ENCODE results near the gene ERP27. TPM values are rescaled to one million over a fixed set of nuclear protein-coding genes. Genes with fewer than 3 reads are reported as not detected.

The ERP27 gene
- total RNA-seq, 4 donors from 2014 or later = 0.33 to 1.0 (median 0.58) TPM; not detected in 1

- no peak for DNase-seq (ENCODE audit: extremely low spot score)
- Histone ChIP-seq H3K4me1 (peaks cover 0 to 9% (median 6%) of the 10 kb centered on the region in 4 donors), H3K4me3 (no peak overlapping the region), H3K27ac (replicated peaks in 1 of 4) (no peak overlapping the region), H3K27me3 (no peaks in the 10 kb centered on the region), H3K36me3 (no peaks in the 10 kb centered on the region), H3K9me3 (no peaks in the 10 kb centered on the region)
- no peak for TF ChIP-seq CTCF (IDR thresholded peaks at IDR 0.05)
- TF ChIP-seq POLR2A (IDR thresholded peaks at IDR 0.05; ENCODE audit: low read depth) = no peak
- no peak for TF ChIP-seq EP300 (IDR thresholded peaks at IDR 0.05)
- intact Hi-C loops (cut with DNase I) = no loop called here
- whole genome bisulfite sequencing = 91% methylated on average over 2 of the region's 2 CpGs
Observed at GRCh38 chr12:14965221-14965620, 26.9 kb upstream of the ERP27 start.

DNA sequence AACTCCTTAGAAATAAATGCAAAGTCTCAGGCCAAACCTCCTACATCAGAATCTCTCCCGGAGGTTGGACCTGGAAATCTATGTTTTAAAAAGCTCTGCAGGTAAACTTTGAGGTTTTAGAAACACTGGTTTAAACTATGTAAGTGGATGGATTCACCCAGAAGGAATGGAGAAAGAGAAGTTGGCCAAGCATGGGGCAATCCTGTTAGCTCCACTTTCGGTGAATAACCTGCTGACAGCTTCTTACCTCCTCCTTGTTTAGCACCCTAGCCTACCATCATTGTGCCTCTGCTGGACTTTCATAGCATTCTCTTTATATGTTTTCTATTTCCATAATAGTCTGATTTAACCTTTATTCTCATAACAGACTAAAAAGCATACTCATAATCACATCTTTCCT is 26.1 kb upstream of the ERP27 start:
- no peak for DNase-seq (ENCODE audit: extremely low spot score)
- intact Hi-C loops (cut with DNase I) = no loop called here
- Histone ChIP-seq H3K27ac (replicated peaks in 1 of 4) (no peak overlapping the region), H3K27me3 (no peaks in the 10 kb centered on the region), H3K9me3 (no peaks in the 10 kb centered on the region), H3K36me3 (no peaks in the 10 kb centered on the region), H3K4me1 (peaks cover 0 to 13% (median 12%) of the 10 kb centered on the region in 4 donors), H3K4me3 (no peak overlapping the region)
- no peak for TF ChIP-seq POLR2AphosphoS5 (IDR thresholded peaks at IDR 0.05)
- TF ChIP-seq POLR2A (IDR thresholded peaks at IDR 0.05; ENCODE audit: low read depth) = no peak
- no peak for TF ChIP-seq CTCF (IDR thresholded peaks at IDR 0.05)
- no peak for TF ChIP-seq EP300 (IDR thresholded peaks at IDR 0.05)
- 54% methylated on average over 2 of the region's 2 CpGs for whole genome bisulfite sequencing

DNA sequence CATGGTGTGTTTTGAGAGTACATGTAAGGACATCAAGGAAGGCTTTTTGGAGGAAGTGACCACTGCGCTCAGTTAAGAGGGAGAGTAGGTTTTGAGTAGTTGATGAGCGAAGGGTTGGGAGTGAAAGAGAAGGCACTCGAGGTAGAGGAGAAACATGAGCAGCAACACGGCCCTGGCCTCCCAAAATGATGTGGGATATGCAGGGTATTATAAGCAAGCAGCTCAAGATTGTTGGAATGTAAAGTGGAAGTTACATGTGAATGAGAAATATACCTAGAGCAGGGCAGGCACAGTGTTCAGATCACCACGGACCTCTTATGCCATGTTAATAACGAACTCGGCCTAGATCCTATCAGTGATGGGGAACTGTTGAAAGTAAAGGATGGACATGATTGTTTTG is 25.2 kb upstream of the ERP27 start:
- no peaks in the 10 kb centered on the region for H3K27me3 ChIP-seq

DNA sequence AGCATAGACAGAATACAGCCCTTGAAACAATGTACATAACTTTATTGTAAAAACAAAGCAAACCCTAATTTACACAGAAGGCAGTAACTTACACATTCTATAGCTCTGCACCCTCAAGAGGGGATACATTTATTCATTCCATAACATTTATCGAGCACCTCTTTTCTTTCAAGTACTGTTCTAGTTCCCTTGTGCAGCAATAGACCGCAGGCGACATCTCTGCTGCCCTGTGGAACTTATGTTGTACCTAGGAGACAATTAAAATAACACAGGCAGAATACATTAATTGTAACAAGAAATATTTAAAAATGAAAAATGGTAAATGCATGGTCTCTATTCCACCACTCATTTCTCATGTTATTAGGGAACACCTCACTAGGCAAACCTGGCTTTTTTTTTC is 24.5 kb upstream of the ERP27 start:
- Histone ChIP-seq H3K27me3 (no peaks in the 10 kb centered on the region), H3K27ac (replicated peaks in 1 of 4) (no peak overlapping the region), H3K36me3 (no peaks in the 10 kb centered on the region), H3K4me3 (no peak overlapping the region), H3K4me1 (peaks cover 13 to 28% (median 24%) of the 10 kb centered on the region in 4 donors), H3K9me3 (no peaks in the 10 kb centered on the region)
- WGBS = 87% methylated on average over 3 of the region's 3 CpGs
- DNase-seq (ENCODE audit: extremely low spot score) = no peak
- intact Hi-C loops (cut with DNase I) = no loop called here
- TF ChIP-seq POLR2AphosphoS5 (IDR thresholded peaks at IDR 0.05) (no peak), EP300 (IDR thresholded peaks at IDR 0.05) (no peak), CTCF (IDR thresholded peaks at IDR 0.05) (no peak), POLR2A (IDR thresholded peaks at IDR 0.05; ENCODE audit: low read depth) (no peak)

More for the DNA sequence above, 25.2 kb upstream of the ERP27 start:
- Histone ChIP-seq H3K4me1 (peaks cover 6 to 21% (median 19%) of the 10 kb centered on the region in 4 donors), H3K27ac (replicated peaks in 1 of 4) (no peak overlapping the region), H3K9me3 (no peaks in the 10 kb centered on the region), H3K36me3 (no peaks in the 10 kb centered on the region), H3K4me3 (no peak overlapping the region)
- no peak for DNase-seq (ENCODE audit: extremely low spot score)
- intact Hi-C loops (cut with DNase I) = no loop called here
- TF ChIP-seq POLR2AphosphoS5 (IDR thresholded peaks at IDR 0.05) (no peak), POLR2A (IDR thresholded peaks at IDR 0.05; ENCODE audit: low read depth) (no peak), CTCF (IDR thresholded peaks at IDR 0.05) (no peak), EP300 (IDR thresholded peaks at IDR 0.05) (no peak)
- 92% methylated on average over 7 of the region's 7 CpGs for WGBS

GRCh38 chr12:14962153-14962539 is 23.8 kb upstream of the ERP27 start:
- intact Hi-C loops (cut with DNase I) = no loop called here
- peaks cover 20 to 34% (median 30%) of the 10 kb centered on the region in 4 donors for H3K4me1 ChIP-seq
- peak overlapping the region in 3 of 4 donors; percentile 45 to 54 (median 46) for H3K4me3 ChIP-seq
- 74% methylated on average over 3 of the region's 3 CpGs for WGBS
- H3K27me3 ChIP-seq = no peaks in the 10 kb centered on the region
- no peak for TF ChIP-seq POLR2A (IDR thresholded peaks at IDR 0.05; ENCODE audit: low read depth)
- no peak for TF ChIP-seq EP300 (IDR thresholded peaks at IDR 0.05)
- TF ChIP-seq CTCF (IDR thresholded peaks at IDR 0.05) = no peak
- no peak for TF ChIP-seq POLR2AphosphoS5 (IDR thresholded peaks at IDR 0.05)
- no peaks in the 10 kb centered on the region for H3K36me3 ChIP-seq
- peak overlapping the region; percentile 67 to 75 (median 71) for H3K27ac ChIP-seq (replicated peaks in 1 of 4)
- no peak for DNase-seq (ENCODE audit: extremely low spot score)
- H3K9me3 ChIP-seq = no peaks in the 10 kb centered on the region
